Pons (tissue), 1 donor: ENCODE measurements around the gene PIPOX.

Experiments used
- DNase-seq: peaks from one replicate; pipeline ENCODE4 v3.0.0-alpha.2; 2016; ENCODE audit warnings: low spot score

Gene PIPOX

DNA sequence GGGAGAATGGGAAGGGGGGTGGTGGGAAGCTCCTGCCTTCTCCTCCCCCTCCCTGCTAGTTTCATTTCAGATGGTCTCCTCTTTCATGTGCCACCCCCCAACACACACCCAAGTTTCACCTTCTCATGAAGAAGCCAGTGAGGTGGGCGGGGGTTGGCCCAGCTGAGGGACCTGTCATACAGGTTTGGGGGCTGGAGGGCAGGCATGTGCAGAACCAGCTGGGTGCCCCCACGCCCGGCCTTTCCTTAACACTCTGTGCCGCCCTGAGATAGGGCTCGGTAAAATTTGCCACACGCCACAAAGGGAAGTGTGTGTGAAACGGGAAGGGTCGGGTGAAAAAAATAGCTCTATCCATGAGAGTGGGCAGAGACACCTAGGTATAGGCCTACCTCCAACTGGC lies 57.4 kb downstream of the PIPOX start:
- DNase-seq, result no peak

GRCh38 chr17:29102046-29102445 lies 59.1 kb downstream of the PIPOX start:
- DNase-seq, result no peak

- DNase-seq, result no peak
These were observed 59.8 kb downstream of the PIPOX start for GRCh38 chr17:29102741-29103181.

- DNase-seq, result no peak
These were observed 60.4 kb downstream of the PIPOX start for GRCh38 chr17:29103341-29103740.
